Glutamatergic neuron (in vitro differentiated cells): ENCODE data around the gene TSPYL4. TPM values are rescaled to one million over a fixed set of nuclear protein-coding genes. Genes with fewer than 3 reads are reported as not detected.

ENCODE experiments used
- DNase-seq: peaks from one replicate; pipeline ENCODE4 v3.0.0; 2022
- H3K27ac Mint-ChIP-seq: one replicate; pipeline ENCODE4 v1.8.0; 2020; ENCODE audit warnings: mild to moderate bottlenecking, mixed read lengths, inconsistent platforms; ENCODE audit not compliant: unreplicated experiment
- H3K27me3 Mint-ChIP-seq: one replicate; pipeline ENCODE4 v1.8.0; 2020; ENCODE audit warnings: mild to moderate bottlenecking, moderate library complexity, mixed read lengths, inconsistent platforms; ENCODE audit not compliant: unreplicated experiment
- H3K36me3 Mint-ChIP-seq: one replicate; pipeline ENCODE4 v1.8.0; 2020; ENCODE audit warnings: mild to moderate bottlenecking, mixed read lengths, inconsistent platforms; ENCODE audit not compliant: unreplicated experiment
- H3K4me1 Mint-ChIP-seq: one replicate; pipeline ENCODE4 v1.8.0; 2020; ENCODE audit warnings: mild to moderate bottlenecking, low read depth, mixed read lengths, inconsistent platforms; ENCODE audit not compliant: unreplicated experiment
- H3K4me3 Mint-ChIP-seq: one replicate; pipeline ENCODE4 v1.8.0; 2020; ENCODE audit warnings: mild to moderate bottlenecking, mixed read lengths, inconsistent platforms; ENCODE audit not compliant: unreplicated experiment
- H3K9me3 Mint-ChIP-seq: one replicate; pipeline ENCODE4 v1.8.0; 2020; ENCODE audit warnings: mild to moderate bottlenecking, moderate library complexity, mixed read lengths, inconsistent platforms; ENCODE audit not compliant: unreplicated experiment
- total RNA-seq: library from RNA; stranded (reverse); fragmentation: NEBNext Ultra II Directional; extraction: Animal tissue kit (Norgen Biotek cat#: 25700); gene quantifications from one replicate; pipeline ENCODE4 v1.2.1, GENCODE V29; 2021; ENCODE audit not compliant: unreplicated experiment
- TF ChIP-seq, protein P1 (sequence below): fragments of 200-600 bp; sonication (generic); IDR thresholded peaks from one replicate; pipeline ENCODE4 v1.5.0; 2021; ENCODE audit not compliant: partially characterized antibody, unreplicated experiment

TSPYL4 gene
- total RNA-seq, 1 donor from 2014 or later = 81.3 TPM

- TF ChIP-seq, protein P1, sequence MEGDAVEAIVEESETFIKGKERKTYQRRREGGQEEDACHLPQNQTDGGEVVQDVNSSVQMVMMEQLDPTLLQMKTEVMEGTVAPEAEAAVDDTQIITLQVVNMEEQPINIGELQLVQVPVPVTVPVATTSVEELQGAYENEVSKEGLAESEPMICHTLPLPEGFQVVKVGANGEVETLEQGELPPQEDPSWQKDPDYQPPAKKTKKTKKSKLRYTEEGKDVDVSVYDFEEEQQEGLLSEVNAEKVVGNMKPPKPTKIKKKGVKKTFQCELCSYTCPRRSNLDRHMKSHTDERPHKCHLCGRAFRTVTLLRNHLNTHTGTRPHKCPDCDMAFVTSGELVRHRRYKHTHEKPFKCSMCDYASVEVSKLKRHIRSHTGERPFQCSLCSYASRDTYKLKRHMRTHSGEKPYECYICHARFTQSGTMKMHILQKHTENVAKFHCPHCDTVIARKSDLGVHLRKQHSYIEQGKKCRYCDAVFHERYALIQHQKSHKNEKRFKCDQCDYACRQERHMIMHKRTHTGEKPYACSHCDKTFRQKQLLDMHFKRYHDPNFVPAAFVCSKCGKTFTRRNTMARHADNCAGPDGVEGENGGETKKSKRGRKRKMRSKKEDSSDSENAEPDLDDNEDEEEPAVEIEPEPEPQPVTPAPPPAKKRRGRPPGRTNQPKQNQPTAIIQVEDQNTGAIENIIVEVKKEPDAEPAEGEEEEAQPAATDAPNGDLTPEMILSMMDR = no peak
- Mint-ChIP-seq H3K4me1 (no peaks in the 10 kb centered on the region), H3K4me3 (no peak overlapping the region), H3K27ac (no peak overlapping the region), H3K36me3 (no peaks in the 10 kb centered on the region), H3K9me3 (no peaks in the 10 kb centered on the region), H3K27me3 (no peaks in the 10 kb centered on the region)
- DNase-seq = no peak
Measured at GRCh38 chr6:116201538-116201937, 52.3 kb downstream of the TSPYL4 start.

DNA sequence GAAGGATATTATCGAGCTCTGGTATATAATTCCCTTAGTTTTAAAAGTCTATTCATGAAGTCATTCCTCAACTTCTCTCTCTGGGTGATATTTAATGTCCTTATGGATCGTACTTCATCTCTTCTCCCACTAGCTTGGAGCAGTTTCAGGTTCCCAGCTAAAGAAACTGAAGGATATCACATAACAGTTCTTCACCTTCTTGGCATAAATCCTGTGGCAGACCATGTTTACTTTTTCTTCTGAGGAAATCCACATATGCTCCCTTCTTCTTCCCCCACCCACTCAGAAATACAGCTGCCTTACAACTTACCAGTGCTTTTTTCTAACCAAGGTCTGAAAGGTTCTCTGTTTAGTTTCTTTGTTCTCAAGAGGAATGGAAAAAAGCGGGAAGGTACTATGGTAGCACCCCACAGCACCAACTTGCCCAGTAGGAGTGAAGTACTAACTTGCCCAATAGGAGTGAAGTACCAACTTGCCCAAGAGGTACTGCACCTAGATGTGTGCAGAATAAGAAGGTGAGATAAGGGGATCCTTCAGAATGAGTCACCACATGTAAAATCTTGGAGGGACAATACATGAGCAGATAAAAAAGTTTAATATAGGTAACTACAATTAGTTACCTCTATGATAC is 53.1 kb downstream of the TSPYL4 start:
- Mint-ChIP-seq H3K27me3 (no peaks in the 10 kb centered on the region), H3K4me1 (peaks cover 4% of the 10 kb centered on the region), H3K27ac (no peak overlapping the region), H3K9me3 (no peaks in the 10 kb centered on the region), H3K4me3 (no peak overlapping the region), H3K36me3 (no peaks in the 10 kb centered on the region)
- TF ChIP-seq, protein P1 = no peak
- DNase-seq = no peak

Other genes with a start within 250 kb of the TSPYL4 start
- 0.37 TPM for gene FRK, start 193.2 kb downstream of the TSPYL4 start, total RNA-seq
- gene NT5DC1, start 153.2 kb downstream of the TSPYL4 start, total RNA-seq = 21.6 TPM
- gene COL10A1, start 127.9 kb downstream of the TSPYL4 start, total RNA-seq = not detected
- gene TSPYL1, start 25.9 kb upstream of the TSPYL4 start, total RNA-seq = 63.3 TPM
- gene DSE, start 116.9 kb upstream of the TSPYL4 start, total RNA-seq = 12.0 TPM
- not detected for gene CALHM6, start 207.3 kb upstream of the TSPYL4 start, total RNA-seq